ENCODE results near the gene WNT3. TPM values are rescaled to one million over a fixed set of nuclear protein-coding genes. Genes with fewer than 3 reads are reported as not detected.

Gene WNT3
- total RNA-seq (2021; fragmentation: NEBNext Ultra II Directional; extraction: Animal tissue kit (Norgen Biotek cat#: 25700)), result 1 to 10 TPM; 2.1 to 3.5 (median 3.2) TPM
- long read RNA-seq, partial matches to known transcripts, result 1 of 1 reads
- long read RNA-seq, other reads (novel, unspliced or antisense), result 0 of 1 reads

GRCh38 chr17:46818316-46818928 lies at the start of gene WNT3:
TSS of gene WNT3 (minus strand) at chr17:46818692. CDS start at chr17:46818597, 95 bp downstream.
- no peak for DNase-seq
- TF ChIP-seq CTCF (IDR thresholded peaks at IDR 0.05), result no peak
- no peak within 1 kb of the TSS for H3K27ac Mint-ChIP-seq

GRCh38 chr17:46866747-46867146 lies 48.3 kb upstream of the WNT3 start:
- H3K4me1 Mint-ChIP-seq (ENCODE audit: low read depth), result peaks cover 8% of the 10 kb centered on the region
- no peak for TF ChIP-seq CTCF (IDR thresholded peaks at IDR 0.05)
- H3K27me3 Mint-ChIP-seq (ENCODE audit: insufficient read depth), result peaks cover 20% of the 10 kb centered on the region
- H3K27ac Mint-ChIP-seq, result no peak overlapping the region
- no peaks in the 10 kb centered on the region for H3K9me3 Mint-ChIP-seq
- no peak overlapping the region for H3K4me3 Mint-ChIP-seq
- no peaks in the 10 kb centered on the region for H3K36me3 Mint-ChIP-seq (ENCODE audit: low read depth)
- DNase-seq, result no peak

More at GRCh38 chr17:46818316-46818928, at the start of gene WNT3:
- Mint-ChIP-seq H3K4me1 (ENCODE audit: low read depth) (peaks cover 5% of the 10 kb centered on the region; the same call in 1 of the 2 replicates), H3K36me3 (ENCODE audit: low read depth) (no peaks in the 10 kb centered on the region), H3K27me3 (ENCODE audit: insufficient read depth) (peaks cover 50% of the 10 kb centered on the region), H3K9me3 (no peaks in the 10 kb centered on the region), H3K4me3 (peak within 1 kb of the TSS; percentile 68)

GRCh38 chr17:46866325-46866724 lies 47.8 kb upstream of the WNT3 start:
- peaks cover 16% of the 10 kb centered on the region for H3K27me3 Mint-ChIP-seq (ENCODE audit: insufficient read depth)
- H3K4me1 Mint-ChIP-seq (ENCODE audit: low read depth), result peaks cover 8% of the 10 kb centered on the region
- TF ChIP-seq CTCF (IDR thresholded peaks at IDR 0.05), result no peak
- no peaks in the 10 kb centered on the region for H3K9me3 Mint-ChIP-seq
- H3K36me3 Mint-ChIP-seq (ENCODE audit: low read depth), result no peaks in the 10 kb centered on the region
- no peak overlapping the region for H3K27ac Mint-ChIP-seq
- H3K4me3 Mint-ChIP-seq, result no peak overlapping the region
- DNase-seq, result no peak

GRCh38 chr17:46865100-46865499 lies 46.6 kb upstream of the WNT3 start:
- Mint-ChIP-seq H3K9me3 (no peaks in the 10 kb centered on the region), H3K36me3 (ENCODE audit: low read depth) (no peaks in the 10 kb centered on the region), H3K27ac (peak overlapping the region; percentile 31; the same call in 1 of the 2 replicates), H3K4me1 (ENCODE audit: low read depth) (peaks cover 8% of the 10 kb centered on the region), H3K27me3 (ENCODE audit: insufficient read depth) (peaks cover 12% of the 10 kb centered on the region), H3K4me3 (peak overlapping the region; percentile 29; the same call in 1 of the 2 replicates)
- peak; percentile 36 for DNase-seq
- TF ChIP-seq CTCF (IDR thresholded peaks at IDR 0.05), result no peak

GRCh38 chr17:46863383-46864121 lies 45.1 kb upstream of the WNT3 start:
- Mint-ChIP-seq H3K9me3 (no peaks in the 10 kb centered on the region), H3K36me3 (ENCODE audit: low read depth) (no peaks in the 10 kb centered on the region), H3K27ac (no peak overlapping the region), H3K4me3 (no peak overlapping the region), H3K4me1 (ENCODE audit: low read depth) (peaks cover 13% of the 10 kb centered on the region), H3K27me3 (ENCODE audit: insufficient read depth) (peaks cover 13% of the 10 kb centered on the region)
- no peak for TF ChIP-seq CTCF (IDR thresholded peaks at IDR 0.05)
- DNase-seq, result no peak

Measured in HFFc6 (cell line).